Esophagus muscularis mucosa (tissue), 3 donors: ENCODE measurements around the gene ZNF184.

Experiments used
- CTCF ChIP-seq, 3 experiments: fragments of 200-600 bp in 2 of 3; fragments of 450-650 bp in 1 of 3; sonication (generic) in 2 of 3; IDR thresholded peaks; one replicate each; pipeline ENCODE4 v1.5.1; 2017 to 2019; ENCODE audit warnings: antibody characterized with exemption in 3 of 3, mild to moderate bottlenecking in 2 of 3, moderate library complexity in 1 of 3
- POLR2A ChIP-seq: fragments of 450-650 bp; IDR thresholded peaks from one replicate; pipeline ENCODE4 v1.6.1; 2017; ENCODE audit warnings: antibody characterized with exemption, moderate library complexity, mild to moderate bottlenecking, low read depth
- POLR2AphosphoS5 ChIP-seq, 2 donors: sonication (generic); formaldehyde crosslinking; IDR thresholded peaks; one replicate each; pipeline ENCODE4 v1.6.1; 2017; ENCODE audit warnings: antibody characterized with exemption in 2 of 2

DNA sequence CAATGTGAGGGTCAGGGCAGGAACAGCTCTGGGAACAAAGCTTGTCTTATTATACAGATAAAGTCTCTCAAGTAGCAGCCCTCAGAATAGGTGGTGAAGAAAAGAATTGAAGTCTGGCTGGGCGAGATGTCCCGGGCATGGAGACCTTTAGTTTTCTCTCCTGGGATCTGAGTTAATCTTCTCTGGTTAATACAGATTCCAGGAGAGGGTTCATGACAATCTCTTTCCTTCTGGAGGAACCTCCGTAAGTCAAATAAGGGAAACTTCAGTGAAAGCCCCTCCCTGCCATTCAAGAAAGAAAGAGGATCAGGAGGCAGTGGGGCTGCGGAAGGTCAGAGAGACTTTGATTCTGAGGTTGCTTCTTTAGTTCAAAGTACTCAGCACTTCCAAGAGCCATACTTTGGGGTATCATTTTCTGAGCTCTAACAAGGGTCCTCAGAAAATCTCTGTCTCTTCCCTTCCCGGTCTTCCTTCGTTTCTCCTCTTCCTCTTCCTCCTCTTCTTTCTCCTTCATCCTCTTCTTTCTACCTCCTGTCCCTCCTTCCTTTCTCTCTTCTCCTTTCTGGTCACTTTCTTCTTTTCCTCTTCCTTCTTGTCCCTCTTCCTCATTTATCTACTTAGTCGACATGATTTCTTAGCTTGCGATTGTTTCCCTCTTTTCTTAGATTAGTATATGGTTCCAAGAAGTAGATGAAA lies 4.6 kb upstream of the ZNF184 start:
- TF ChIP-seq POLR2A (no peak), POLR2AphosphoS5 (IDR thresholded peaks at IDR 0.05) (no peak), CTCF (IDR thresholded peaks at IDR 0.05) (no peak)
